NT2/D1 (cell line): ENCODE measurements around the gene TPRX1.

Experiments used
- DNase-seq: peaks from one replicate; pipeline ENCODE4 v3.0.0-alpha.2; 2011; ENCODE audit warnings: low read depth, low spot score
- H3K27me3 ChIP-seq: 2 replicates; pipeline ENCODE4 v1.6.0; 2011; ENCODE audit warnings: mild to moderate bottlenecking; ENCODE audit not compliant: insufficient read length, insufficient read depth
- H3K36me3 ChIP-seq: 2 replicates; pipeline ENCODE4 v1.6.1; 2011; ENCODE audit warnings: mild to moderate bottlenecking, low read length, mixed read lengths; ENCODE audit not compliant: insufficient read depth, insufficient read length
- H3K4me1 ChIP-seq: 2 replicates; pipeline ENCODE4 v1.5.1; 2011; ENCODE audit not compliant: insufficient read depth, insufficient read length
- H3K4me3 ChIP-seq: 2 replicates; pipeline ENCODE4 v1.5.1; 2011; ENCODE audit warnings: low read depth; ENCODE audit not compliant: insufficient read length
- H3K9ac ChIP-seq: 2 replicates; pipeline ENCODE4 v1.6.0; 2011; ENCODE audit warnings: low read depth; ENCODE audit not compliant: insufficient read length
- H3K9me3 ChIP-seq: 2 replicates; pipeline ENCODE4 v1.5.1; 2011; ENCODE audit warnings: mild to moderate bottlenecking, low read length; ENCODE audit not compliant: insufficient read depth
- SUZ12 ChIP-seq: IDR thresholded peaks from 2 replicates; pipeline ENCODE4 v1.6.1; 2011; ENCODE audit not compliant: insufficient read length, insufficient read depth; ENCODE audit errors: extremely low read depth
- YY1 ChIP-seq: IDR thresholded peaks from 2 replicates; pipeline ENCODE4 v1.6.1; 2011; ENCODE audit not compliant: insufficient read length, insufficient read depth
- ZNF274 ChIP-seq: IDR thresholded peaks from 2 replicates; pipeline ENCODE4 v1.6.1; 2011; ENCODE audit warnings: mild to moderate bottlenecking, low read depth, low read length

The TPRX1 gene

DNA sequence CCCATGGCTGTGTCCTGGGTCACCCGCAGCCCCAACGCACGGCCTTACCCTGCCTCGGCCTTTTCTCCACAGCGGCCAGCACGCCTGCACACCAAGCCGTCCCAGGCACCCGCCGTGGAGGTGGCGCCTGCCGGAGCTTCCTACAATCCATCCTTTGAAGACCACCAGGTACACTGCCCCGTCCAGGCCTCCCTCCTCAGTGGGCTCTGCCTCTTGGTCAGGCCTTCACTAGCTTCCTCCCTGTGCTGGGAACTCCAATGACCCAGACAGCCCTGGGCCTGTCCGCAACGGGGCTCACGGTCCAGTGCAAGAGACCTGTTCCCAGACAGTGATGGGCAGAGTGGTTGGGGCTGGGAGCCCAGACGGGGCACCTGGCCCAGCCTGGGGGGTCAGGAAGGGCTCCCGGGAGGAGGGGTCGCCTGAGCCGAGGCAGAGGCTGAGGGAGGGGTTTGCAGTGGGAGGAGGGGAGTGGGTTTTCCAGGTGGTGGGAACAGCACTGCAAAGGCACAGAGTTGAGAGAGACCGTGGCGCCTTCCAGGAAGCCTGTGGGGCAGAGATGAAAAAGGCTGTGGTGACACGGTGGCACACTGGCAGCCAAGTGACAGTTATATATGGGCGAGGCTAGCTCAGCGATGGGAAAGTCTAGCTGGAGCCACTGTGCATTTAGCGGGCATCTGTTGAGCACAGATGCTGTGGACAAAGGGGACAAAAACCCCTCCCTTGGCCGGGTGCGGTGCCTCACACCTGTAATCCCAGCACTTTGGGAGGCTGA, 51.7 kb downstream of the TPRX1 start:
- DNase-seq: no peak
- Histone ChIP-seq H3K9me3 (no peaks in the 10 kb centered on the region), H3K36me3 (peaks cover 93% of the 10 kb centered on the region), H3K9ac (no peak overlapping the region), H3K27me3 (no peaks in the 10 kb centered on the region), H3K4me3 (no peak overlapping the region), H3K4me1 (peaks cover 3% of the 10 kb centered on the region)
- TF ChIP-seq YY1 (no peak), ZNF274 (no peak), SUZ12 (no peak)
